Immature natural killer cell (primary cell): Measurements from ENCODE around the gene LMOD2. TPM values are rescaled to one million over a fixed set of nuclear protein-coding genes. Genes with fewer than 3 reads are reported as not detected.
"Not testable (repeated sequence)": the region's sequence is repeated elsewhere in the genome, so short reads cannot be mapped to it uniquely, and the experiment has no call there.

ENCODE experiments used
- DNase-seq, 3 donors: peaks; one replicate each; pipeline ENCODE4 v3.0.0; 2022; ENCODE audit warnings: mixed read lengths in 1 of 3
- H3K27ac Mint-ChIP-seq, 6 donors: one replicate each; pipeline ENCODE4 v1.8.0; 2020; ENCODE audit warnings: mixed read lengths in 6 of 6, mild to moderate bottlenecking in 5 of 6, inconsistent platforms in 4 of 6, moderate library complexity in 3 of 6
- H3K27me3 Mint-ChIP-seq, 3 donors: one replicate each; pipeline ENCODE4 v1.8.0; 2020 to 2021; ENCODE audit warnings: low read depth in 3 of 3, mild to moderate bottlenecking in 3 of 3, mixed read lengths in 3 of 3, moderate library complexity in 3 of 3, inconsistent platforms in 1 of 3
- H3K36me3 Mint-ChIP-seq, 3 donors: one replicate each; pipeline ENCODE4 v1.8.0; 2020; ENCODE audit warnings: mixed read lengths in 3 of 3, inconsistent platforms in 2 of 3, mild to moderate bottlenecking in 2 of 3
- H3K4me1 Mint-ChIP-seq, 2 donors: one replicate each; pipeline ENCODE4 v1.8.0; 2020; ENCODE audit warnings: inconsistent platforms in 2 of 2, mild to moderate bottlenecking in 2 of 2, mixed read lengths in 2 of 2, moderate library complexity in 1 of 2
- H3K4me3 Mint-ChIP-seq, 5 donors: one replicate each; pipeline ENCODE4 v1.8.0; 2020; ENCODE audit warnings: mild to moderate bottlenecking in 5 of 5, mixed read lengths in 5 of 5, inconsistent platforms in 3 of 5, moderate library complexity in 3 of 5
- H3K9me3 Mint-ChIP-seq, 6 donors: one replicate each; pipeline ENCODE4 v1.8.0; 2020; ENCODE audit warnings: mild to moderate bottlenecking in 6 of 6, mixed read lengths in 6 of 6, inconsistent platforms in 4 of 6, moderate library complexity in 3 of 6
- polyA plus RNA-seq, 3 donors: library from polyadenylated mRNA; unstranded; fragments of 300-500 nt; fragmentation: Illumina TruSeq; gene quantifications; one replicate each; pipeline ENCODE4 v1.2.3, GENCODE V29; 2021

Gene LMOD2
- polyA plus RNA-seq, 3 donors from 2014 or later, result not detected

DNA sequence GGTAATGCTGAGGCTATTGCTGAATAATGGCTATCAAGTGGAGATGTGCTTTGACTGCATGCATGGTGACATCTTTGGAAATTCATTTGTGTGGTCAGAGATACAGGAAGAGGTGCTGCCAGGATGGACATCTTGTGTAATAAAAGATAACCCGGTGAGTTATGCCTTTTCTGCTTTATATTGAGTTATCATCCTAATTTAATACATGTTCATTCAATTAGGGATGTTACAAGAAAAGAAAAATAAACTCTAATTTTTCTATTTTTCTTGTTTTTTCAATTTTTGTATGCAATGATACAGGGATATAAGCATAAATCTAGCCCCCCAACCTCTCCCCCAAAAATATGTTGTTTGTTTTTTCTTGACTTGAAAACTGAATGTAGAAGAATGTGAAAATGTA, 26.4 kb upstream of the LMOD2 start:
- H3K36me3 Mint-ChIP-seq, result no peaks in the 10 kb centered on the region
- no peak for DNase-seq
- H3K27ac Mint-ChIP-seq, result no peak overlapping the region
- peaks cover 0 to 5% (median 2%) of the 10 kb centered on the region in 3 donors for H3K27me3 Mint-ChIP-seq
- no peak overlapping the region for H3K4me3 Mint-ChIP-seq
- H3K9me3 Mint-ChIP-seq, result no peaks in the 10 kb centered on the region
- no peaks in the 10 kb centered on the region for H3K4me1 Mint-ChIP-seq

- no peak for DNase-seq
- Mint-ChIP-seq H3K9me3 (no peaks in the 10 kb centered on the region), H3K4me3 (no peak overlapping the region), H3K4me1 (no peaks in the 10 kb centered on the region), H3K36me3 (no peaks in the 10 kb centered on the region), H3K27ac (no peak overlapping the region), H3K27me3 (no peaks in the 10 kb centered on the region)
Measured at GRCh38 chr7:123632808-123633207, 22.9 kb upstream of the LMOD2 start.

GRCh38 chr7:123633553-123633952, 22.1 kb upstream of the LMOD2 start:
- Mint-ChIP-seq H3K9me3 (no peaks in the 10 kb centered on the region), H3K27ac (no peak overlapping the region), H3K36me3 (no peaks in the 10 kb centered on the region), H3K4me3 (no peak overlapping the region), H3K27me3 (peaks cover 0 to 3% (median under 1%) of the 10 kb centered on the region in 3 donors), H3K4me1 (no peaks in the 10 kb centered on the region)
- no peak for DNase-seq

DNA sequence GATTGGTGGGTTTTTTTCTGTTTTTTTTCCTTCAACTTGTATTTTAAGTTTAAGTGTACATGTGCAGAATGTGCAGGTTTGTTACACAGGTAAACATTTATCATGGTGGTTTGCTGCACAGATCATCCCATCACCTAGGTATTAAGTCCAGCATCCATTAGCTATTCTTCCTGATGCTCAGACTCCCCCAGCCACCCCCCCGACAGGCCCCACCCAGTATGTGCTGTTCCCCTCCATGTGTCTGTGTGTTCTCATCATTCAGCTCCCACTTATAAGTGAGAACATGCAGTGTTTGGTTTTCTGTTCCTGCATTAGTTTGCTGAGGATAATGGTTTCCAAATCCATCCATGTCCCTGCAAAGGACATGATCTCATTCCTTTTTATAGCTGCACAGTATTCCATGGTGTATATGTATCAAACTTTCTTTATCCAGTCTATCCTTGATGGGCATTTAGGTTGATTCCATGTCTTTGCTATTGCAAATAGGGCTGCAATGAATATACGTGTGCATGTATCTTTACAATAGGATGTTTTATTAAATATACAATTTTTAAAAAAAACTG, 21.6 kb upstream of the LMOD2 start:
- not testable (repeated sequence) for H3K9me3 Mint-ChIP-seq, H3K4me1 Mint-ChIP-seq, H3K27ac Mint-ChIP-seq, H3K4me3 Mint-ChIP-seq, H3K36me3 Mint-ChIP-seq, H3K27me3 Mint-ChIP-seq, DNase-seq

GRCh38 chr7:123635551-123636359, 19.9 kb upstream of the LMOD2 start:
- Mint-ChIP-seq H3K4me3 (no peak overlapping the region), H3K36me3 (no peaks in the 10 kb centered on the region), H3K27ac (no peak overlapping the region), H3K4me1 (no peaks in the 10 kb centered on the region), H3K9me3 (no peaks in the 10 kb centered on the region), H3K27me3 (peaks cover 0 to 3% (median 2%) of the 10 kb centered on the region in 3 donors)
- DNase-seq, result no peak

DNA sequence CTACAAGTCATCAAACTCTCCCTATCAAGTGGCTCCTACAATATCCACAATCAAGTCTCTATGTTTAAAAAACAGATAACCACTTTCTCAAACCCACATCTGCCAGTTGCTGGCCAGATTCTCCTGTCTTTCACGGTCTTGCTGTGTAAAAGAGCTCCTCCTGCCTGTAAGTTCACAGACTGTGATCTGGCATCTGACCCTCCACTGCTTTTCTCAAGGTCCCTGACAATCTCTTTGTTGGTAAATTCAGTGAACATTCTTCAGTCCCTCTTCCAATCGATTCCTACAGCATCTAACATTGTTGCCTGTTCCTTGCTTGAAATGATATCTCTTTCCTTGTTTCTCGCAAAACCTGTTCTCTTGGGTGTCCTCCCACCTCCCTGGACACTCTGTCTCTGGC, 18.5 kb upstream of the LMOD2 start:
- Mint-ChIP-seq H3K4me1 (no peaks in the 10 kb centered on the region), H3K9me3 (peaks cover 0 to 3% (median 0%) of the 10 kb centered on the region in 6 donors), H3K36me3 (no peaks in the 10 kb centered on the region), H3K27me3 (peaks cover 3 to 6% (median 4%) of the 10 kb centered on the region in 3 donors), H3K4me3 (no peak overlapping the region), H3K27ac (no peak overlapping the region)
- DNase-seq, result no peak

DNA sequence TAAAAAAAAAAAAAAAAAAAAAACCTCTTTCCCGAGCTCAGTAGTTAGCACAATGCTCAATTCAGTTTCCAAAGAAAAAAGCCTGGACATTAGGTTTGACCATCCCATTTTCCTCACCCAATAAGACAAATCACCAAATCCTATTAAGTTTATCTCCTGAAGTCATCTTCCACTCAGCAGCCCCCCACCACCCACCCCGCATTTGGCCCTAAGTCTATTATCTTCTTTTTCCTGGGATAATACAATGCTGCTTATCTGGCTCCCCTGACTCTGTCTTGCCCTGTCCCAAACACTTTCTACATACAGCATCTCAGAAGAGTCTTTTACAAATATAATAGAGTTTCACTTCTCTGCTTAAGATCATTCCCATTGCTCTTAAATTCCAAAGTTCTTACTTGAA, 17.8 kb upstream of the LMOD2 start:
- H3K9me3 Mint-ChIP-seq, result peaks cover 0 to 3% (median 0%) of the 10 kb centered on the region in 6 donors
- H3K36me3 Mint-ChIP-seq, result no peaks in the 10 kb centered on the region
- no peaks in the 10 kb centered on the region for H3K4me1 Mint-ChIP-seq
- DNase-seq, result no peak
- peaks cover 4 to 8% (median 6%) of the 10 kb centered on the region in 3 donors for H3K27me3 Mint-ChIP-seq
- H3K4me3 Mint-ChIP-seq, result no peak overlapping the region
- H3K27ac Mint-ChIP-seq, result no peak overlapping the region

DNA sequence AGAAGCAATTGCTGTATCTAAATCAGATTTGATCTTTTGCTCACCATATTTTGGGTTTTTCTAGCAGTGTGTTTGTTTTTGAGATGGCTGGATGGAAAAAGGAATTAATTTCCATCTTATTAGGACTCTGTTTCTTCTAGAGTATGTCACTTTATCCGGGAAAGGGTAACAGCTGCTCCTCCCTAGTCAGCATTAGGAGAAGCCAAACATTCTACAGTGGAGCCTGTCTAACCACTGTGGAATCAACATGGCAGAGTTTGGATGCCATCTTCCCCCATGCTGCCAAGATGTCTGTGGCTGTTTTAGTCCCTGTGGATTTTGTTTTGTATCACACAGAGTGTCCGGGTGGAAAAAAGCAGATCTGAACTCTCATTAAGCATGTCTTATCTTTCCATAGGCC, 16.0 kb upstream of the LMOD2 start:
- Mint-ChIP-seq H3K36me3 (no peaks in the 10 kb centered on the region), H3K9me3 (peaks cover 0 to 3% (median 0%) of the 10 kb centered on the region in 6 donors), H3K4me1 (no peaks in the 10 kb centered on the region), H3K27me3 (peaks cover 4 to 10% (median 6%) of the 10 kb centered on the region in 3 donors), H3K27ac (no peak overlapping the region), H3K4me3 (no peak overlapping the region)
- no peak for DNase-seq

DNA sequence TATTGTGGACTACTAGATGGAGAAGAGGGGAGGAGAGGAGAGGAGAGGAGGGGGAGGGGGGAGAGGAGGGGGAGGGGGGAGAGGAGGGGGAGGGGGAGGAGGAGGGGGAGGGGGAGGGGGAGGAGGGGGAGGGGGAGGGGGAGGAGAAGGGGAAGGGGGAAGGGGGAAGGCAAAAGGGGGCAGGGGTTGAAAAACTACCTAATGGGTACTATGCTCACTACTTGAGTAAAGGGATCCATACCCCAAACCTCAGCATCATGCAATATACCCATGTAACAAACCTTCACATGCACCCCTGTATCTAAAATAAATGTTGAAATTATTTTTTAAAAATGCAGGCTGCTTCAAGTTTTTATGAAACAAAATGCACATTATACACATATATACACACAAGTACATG, 15.1 kb upstream of the LMOD2 start:
- no peak for DNase-seq
- Mint-ChIP-seq H3K27me3 (peaks cover 6 to 14% (median 6%) of the 10 kb centered on the region in 3 donors), H3K36me3 (no peaks in the 10 kb centered on the region), H3K4me1 (no peaks in the 10 kb centered on the region), H3K27ac (no peak overlapping the region), H3K9me3 (peaks cover 0 to 6% (median 0%) of the 10 kb centered on the region in 6 donors), H3K4me3 (no peak overlapping the region)

DNA sequence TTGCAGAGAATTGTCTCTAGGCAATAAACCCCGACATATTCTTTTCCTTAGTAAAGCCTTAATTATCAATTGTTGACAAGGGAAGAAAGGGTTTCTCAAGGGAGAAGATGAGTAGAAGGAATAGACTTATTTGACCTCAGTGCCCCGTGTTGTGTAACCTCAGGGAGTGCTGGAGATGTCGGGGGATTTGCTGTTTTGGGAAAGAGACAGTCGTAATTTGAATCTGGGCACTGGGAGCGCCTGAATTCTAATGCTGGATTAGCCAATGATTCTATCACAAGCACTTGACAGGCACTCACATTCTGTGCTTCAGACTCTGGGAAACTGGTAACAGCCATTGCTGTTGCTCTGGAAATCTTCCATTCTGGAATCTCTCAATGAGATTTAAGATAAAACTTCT, 13.8 kb upstream of the LMOD2 start:
- Mint-ChIP-seq H3K9me3 (peaks cover 0 to 6% (median 0%) of the 10 kb centered on the region in 6 donors), H3K4me1 (no peaks in the 10 kb centered on the region), H3K27me3 (peaks cover 6 to 14% (median 6%) of the 10 kb centered on the region in 3 donors), H3K27ac (no peak overlapping the region), H3K36me3 (no peaks in the 10 kb centered on the region), H3K4me3 (no peak overlapping the region)
- DNase-seq, result no peak

- Mint-ChIP-seq H3K36me3 (no peaks in the 10 kb centered on the region), H3K27me3 (peaks cover 5 to 20% (median 6%) of the 10 kb centered on the region in 3 donors), H3K9me3 (peaks cover 0 to 6% (median 0%) of the 10 kb centered on the region in 6 donors), H3K4me1 (no peaks in the 10 kb centered on the region), H3K4me3 (no peak overlapping the region), H3K27ac (no peak overlapping the region)
- no peak for DNase-seq
Measured at GRCh38 chr7:123643495-123644441, 11.9 kb upstream of the LMOD2 start.

DNA sequence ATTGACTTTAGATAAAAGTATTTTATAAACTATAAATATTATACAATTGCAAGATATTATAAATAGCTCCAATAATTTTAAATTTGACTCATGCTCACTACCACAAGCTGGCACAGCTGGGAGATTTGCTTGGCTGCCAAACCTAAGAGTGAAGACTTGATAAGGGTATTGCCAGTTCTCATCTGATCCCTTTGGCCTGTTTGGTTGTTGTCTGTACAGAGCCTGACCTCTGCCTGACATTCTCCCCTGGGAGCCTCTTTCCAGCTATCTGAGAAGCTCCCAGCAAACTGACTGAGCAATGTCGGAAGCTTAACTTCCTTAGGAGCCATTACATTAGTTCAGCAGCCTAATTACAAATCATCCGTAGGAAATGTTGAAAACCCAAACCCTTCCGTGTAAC, 10.2 kb upstream of the LMOD2 start:
- no peak overlapping the region for H3K4me3 Mint-ChIP-seq
- H3K27me3 Mint-ChIP-seq, result peaks cover 5 to 26% (median 7%) of the 10 kb centered on the region in 3 donors

DNA sequence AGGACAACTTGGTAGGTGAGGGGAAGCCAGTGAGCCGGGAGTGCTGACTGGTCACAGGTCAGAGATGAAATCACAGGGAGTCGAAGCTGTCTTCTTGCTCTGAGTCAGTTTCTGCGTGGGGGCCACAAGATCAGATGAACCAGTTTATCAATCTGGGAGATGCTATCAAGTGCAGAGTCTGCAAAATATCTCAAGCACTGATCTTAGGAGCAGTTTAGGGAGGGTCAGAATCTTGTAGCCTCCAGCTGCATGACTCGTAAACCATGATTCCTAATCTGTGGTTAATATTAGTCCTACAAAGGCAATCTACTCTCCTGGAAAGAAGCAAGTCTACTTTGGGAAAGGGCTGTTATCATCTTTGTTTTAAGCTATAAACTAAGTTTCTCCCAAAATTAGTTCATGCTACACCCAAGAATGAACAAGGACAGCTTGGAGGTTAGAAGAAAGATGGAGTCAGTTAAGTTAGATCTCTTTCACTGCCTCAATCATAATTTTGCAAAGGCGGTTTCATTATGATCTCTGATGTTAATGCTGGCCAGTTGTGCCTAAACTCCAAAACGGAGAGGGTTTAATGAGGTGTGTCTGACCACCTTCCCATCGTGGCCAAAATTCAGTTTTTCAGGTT, 8.4 kb upstream of the LMOD2 start:
- Mint-ChIP-seq H3K9me3 (peaks cover 0 to 4% (median 0%) of the 10 kb centered on the region in 6 donors), H3K27ac (no peak overlapping the region), H3K4me1 (no peaks in the 10 kb centered on the region), H3K36me3 (no peaks in the 10 kb centered on the region), H3K27me3 (peaks cover 5 to 23% (median 7%) of the 10 kb centered on the region in 3 donors), H3K4me3 (no peak overlapping the region)
- no peak for DNase-seq

More for the DNA sequence above, 10.2 kb upstream of the LMOD2 start:
- DNase-seq, result no peak
- Mint-ChIP-seq H3K36me3 (no peaks in the 10 kb centered on the region), H3K4me1 (no peaks in the 10 kb centered on the region), H3K9me3 (peaks cover 0 to 6% (median 0%) of the 10 kb centered on the region in 6 donors), H3K27ac (no peak overlapping the region)
